ENCODE data around the gene PRKD2. TPM values are rescaled to one million over a fixed set of nuclear protein-coding genes. Genes with fewer than 3 reads are reported as not detected.
"Not testable (repeated sequence)": the region's sequence is repeated elsewhere in the genome, so short reads cannot be mapped to it uniquely, and the experiment has no call there.

PRKD2 gene
- total RNA-seq (ENCODE audit: low replicate concordance): 56.8 and 70.8 TPM in 2 replicates
- long read RNA-seq, partial matches to known transcripts: 14 of 15 reads
- long read RNA-seq, other reads (novel, unspliced or antisense): 1 of 15 reads

DNA sequence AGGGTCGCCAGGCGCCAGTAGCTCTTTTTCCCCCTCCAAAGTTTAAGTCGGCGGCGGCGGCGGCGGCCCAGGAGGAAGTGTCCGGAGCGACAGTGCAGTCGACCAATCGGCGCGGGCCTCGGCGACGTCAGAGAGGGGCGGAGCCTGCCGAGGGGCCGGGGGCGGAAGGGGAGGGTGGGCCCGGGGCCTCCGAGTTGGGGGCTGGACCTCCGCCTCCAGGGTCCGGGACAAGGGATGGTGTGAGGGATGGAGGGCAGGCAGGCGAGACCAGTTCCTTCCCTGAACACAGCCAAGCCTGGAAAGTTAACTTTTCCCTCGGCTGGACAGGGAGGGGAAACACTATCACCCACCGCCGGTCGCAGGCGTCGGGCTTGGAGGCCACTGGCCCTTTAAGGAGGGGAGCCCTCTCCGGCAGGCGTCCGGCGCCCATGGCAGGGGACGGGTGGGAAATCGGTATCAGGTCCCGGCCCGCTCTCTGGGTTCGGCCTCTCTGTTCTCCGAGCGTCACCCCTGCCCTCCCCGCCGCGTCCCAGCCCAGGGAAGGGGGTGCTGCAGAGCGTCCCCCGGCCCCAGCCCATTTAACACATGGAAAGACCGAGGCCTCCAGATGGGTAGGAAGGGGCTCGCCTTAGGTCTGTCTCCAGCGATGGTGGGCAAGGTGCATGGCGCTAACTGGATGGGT is at the start of gene PRKD2:
Gene PRKD2, minus strand, starts transcription at position 81 of the 682 bp plus-strand sequence. CDS start 744 bp downstream, outside the sequence.
- H3K4me1 Mint-ChIP-seq (ENCODE audit: unreplicated experiment): peaks cover 13% of the 10 kb centered on the region
- peaks cover 3% of the 10 kb centered on the region for H3K36me3 Mint-ChIP-seq
- peak within 1 kb of the TSS; percentile 97 for H3K4me3 Mint-ChIP-seq
- no peaks in the 10 kb centered on the region for H3K27me3 Mint-ChIP-seq
- no peaks in the 10 kb centered on the region for H3K9me3 Mint-ChIP-seq
- peak; percentile 93 for DNase-seq (ENCODE audit: extremely low spot score, unreplicated experiment)
- TF ChIP-seq, protein P1, sequence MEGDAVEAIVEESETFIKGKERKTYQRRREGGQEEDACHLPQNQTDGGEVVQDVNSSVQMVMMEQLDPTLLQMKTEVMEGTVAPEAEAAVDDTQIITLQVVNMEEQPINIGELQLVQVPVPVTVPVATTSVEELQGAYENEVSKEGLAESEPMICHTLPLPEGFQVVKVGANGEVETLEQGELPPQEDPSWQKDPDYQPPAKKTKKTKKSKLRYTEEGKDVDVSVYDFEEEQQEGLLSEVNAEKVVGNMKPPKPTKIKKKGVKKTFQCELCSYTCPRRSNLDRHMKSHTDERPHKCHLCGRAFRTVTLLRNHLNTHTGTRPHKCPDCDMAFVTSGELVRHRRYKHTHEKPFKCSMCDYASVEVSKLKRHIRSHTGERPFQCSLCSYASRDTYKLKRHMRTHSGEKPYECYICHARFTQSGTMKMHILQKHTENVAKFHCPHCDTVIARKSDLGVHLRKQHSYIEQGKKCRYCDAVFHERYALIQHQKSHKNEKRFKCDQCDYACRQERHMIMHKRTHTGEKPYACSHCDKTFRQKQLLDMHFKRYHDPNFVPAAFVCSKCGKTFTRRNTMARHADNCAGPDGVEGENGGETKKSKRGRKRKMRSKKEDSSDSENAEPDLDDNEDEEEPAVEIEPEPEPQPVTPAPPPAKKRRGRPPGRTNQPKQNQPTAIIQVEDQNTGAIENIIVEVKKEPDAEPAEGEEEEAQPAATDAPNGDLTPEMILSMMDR (conservative IDR thresholded peaks at IDR 0.05): no peak
- peak within 1 kb of the TSS; percentile 92 for H3K27ac Mint-ChIP-seq

DNA sequence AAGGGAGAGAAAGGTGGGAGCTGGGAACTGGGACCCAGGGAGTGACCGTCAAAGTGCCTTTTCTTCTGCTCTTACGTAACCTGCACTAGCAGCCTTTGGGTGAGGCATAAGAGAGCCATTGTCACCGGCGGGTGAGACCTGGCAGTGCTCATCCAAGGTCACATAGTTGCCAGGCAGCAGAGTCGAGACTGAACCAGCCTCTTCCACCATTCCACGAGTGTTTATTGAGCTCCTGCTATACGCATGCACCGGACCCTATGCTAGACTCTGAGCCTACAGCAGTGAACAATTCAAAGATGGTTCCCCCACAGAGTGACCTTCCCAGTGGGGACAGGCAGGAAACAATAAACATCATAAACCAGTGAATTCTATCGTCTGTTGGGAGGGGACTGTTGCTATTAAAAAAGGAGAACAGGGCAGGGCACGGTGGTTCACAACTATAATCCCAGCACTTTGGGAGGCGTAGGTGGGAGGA is 47.9 kb upstream of the PRKD2 start:
- Mint-ChIP-seq H3K4me1 (ENCODE audit: unreplicated experiment) (peaks cover 24% of the 10 kb centered on the region), H3K27me3 (no peaks in the 10 kb centered on the region), H3K4me3 (no peak overlapping the region), H3K9me3 (no peaks in the 10 kb centered on the region), H3K27ac (no peak overlapping the region), H3K36me3 (peaks cover 4% of the 10 kb centered on the region)
- no peak for DNase-seq (ENCODE audit: extremely low spot score, unreplicated experiment)
- TF ChIP-seq, protein P1 (conservative IDR thresholded peaks at IDR 0.05): no peak

DNA sequence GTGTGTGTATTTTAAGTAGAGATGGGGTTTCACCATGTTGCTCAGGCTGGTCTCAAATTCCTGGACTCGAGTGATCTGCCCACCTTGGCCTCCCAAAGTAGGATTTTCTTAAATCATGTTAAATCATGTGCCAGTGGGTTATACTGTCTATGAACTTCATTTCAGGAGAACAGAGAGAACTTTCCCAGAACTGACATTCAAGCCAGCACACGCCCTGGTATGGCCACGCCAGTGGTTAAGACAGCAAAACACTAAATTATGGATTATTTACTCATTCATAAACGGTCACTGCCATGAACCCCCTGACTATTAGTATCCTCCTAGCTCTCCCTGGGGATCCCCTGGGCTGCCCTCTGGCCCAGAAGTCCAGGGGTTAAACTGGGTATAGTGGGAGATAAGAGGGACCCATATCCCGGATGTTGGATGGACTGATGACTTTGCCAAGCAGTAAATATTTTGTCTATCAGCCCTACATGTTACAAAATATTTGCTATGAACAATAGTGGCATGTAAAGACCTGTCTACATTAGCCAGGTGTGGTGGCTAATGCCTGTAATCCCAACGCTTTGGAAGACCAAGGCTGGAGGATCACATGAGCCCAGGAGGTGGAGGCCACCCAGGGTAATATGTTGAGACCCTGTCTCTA is 45.5 kb upstream of the PRKD2 start:
- Mint-ChIP-seq H3K36me3 (peaks cover 4% of the 10 kb centered on the region), H3K9me3 (no peaks in the 10 kb centered on the region), H3K27ac (no peak overlapping the region), H3K4me3 (no peak overlapping the region), H3K4me1 (ENCODE audit: unreplicated experiment) (peaks cover 16% of the 10 kb centered on the region), H3K27me3 (no peaks in the 10 kb centered on the region)
- DNase-seq (ENCODE audit: extremely low spot score, unreplicated experiment): no peak
- TF ChIP-seq, protein P1 (conservative IDR thresholded peaks at IDR 0.05): no peak

DNA sequence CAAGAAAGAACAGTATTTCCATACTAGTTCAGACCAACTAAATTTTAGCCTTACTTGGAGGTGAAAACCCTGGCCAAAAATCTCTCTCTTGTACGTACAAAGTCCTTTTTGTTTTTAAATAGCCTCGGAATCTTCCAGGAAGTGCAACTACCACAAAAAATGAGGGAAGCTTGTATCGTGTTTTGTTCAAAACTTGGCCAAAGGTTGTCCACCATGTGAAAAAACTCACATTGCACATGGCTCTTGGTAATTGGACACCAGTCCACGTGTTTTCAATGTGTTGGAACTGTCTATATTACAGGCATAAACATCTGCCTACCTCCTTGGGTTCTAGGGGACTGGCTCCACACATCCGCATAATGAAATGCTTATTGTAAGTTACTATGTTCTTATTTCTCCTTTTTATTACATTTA is 44.5 kb upstream of the PRKD2 start:
- no peaks in the 10 kb centered on the region for H3K27me3 Mint-ChIP-seq
- peaks cover 11% of the 10 kb centered on the region for H3K4me1 Mint-ChIP-seq (ENCODE audit: unreplicated experiment)
- H3K9me3 Mint-ChIP-seq: no peaks in the 10 kb centered on the region
- no peak overlapping the region for H3K27ac Mint-ChIP-seq
- TF ChIP-seq, protein P1 (conservative IDR thresholded peaks at IDR 0.05): no peak
- H3K36me3 Mint-ChIP-seq: no peaks in the 10 kb centered on the region
- no peak overlapping the region for H3K4me3 Mint-ChIP-seq
- no peak for DNase-seq (ENCODE audit: extremely low spot score, unreplicated experiment)

DNA sequence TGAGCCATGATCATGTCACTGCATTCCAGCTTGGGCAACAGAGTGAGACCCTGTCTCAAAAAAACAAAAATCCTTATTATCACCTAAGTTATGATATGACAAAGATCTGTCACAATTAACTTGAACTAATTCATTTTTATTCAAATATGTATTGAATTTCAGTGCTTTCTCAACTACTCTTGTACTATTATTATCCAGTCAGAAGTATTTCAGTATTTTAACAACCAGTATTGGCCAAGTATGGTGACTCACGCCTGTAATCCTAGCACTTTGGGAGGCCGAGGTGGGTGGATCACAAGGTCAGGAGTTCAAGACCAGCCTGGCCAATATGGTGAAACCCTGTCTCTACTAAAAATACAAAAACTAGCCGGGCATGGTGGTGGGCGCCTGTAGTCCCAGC is 44.0 kb upstream of the PRKD2 start:
- H3K9me3 Mint-ChIP-seq; H3K27ac Mint-ChIP-seq; H3K36me3 Mint-ChIP-seq; H3K27me3 Mint-ChIP-seq; DNase-seq (ENCODE audit: extremely low spot score, unreplicated experiment); H3K4me3 Mint-ChIP-seq: not testable (repeated sequence)
- peaks cover 11% of the 10 kb centered on the region for H3K4me1 Mint-ChIP-seq (ENCODE audit: unreplicated experiment)

DNA sequence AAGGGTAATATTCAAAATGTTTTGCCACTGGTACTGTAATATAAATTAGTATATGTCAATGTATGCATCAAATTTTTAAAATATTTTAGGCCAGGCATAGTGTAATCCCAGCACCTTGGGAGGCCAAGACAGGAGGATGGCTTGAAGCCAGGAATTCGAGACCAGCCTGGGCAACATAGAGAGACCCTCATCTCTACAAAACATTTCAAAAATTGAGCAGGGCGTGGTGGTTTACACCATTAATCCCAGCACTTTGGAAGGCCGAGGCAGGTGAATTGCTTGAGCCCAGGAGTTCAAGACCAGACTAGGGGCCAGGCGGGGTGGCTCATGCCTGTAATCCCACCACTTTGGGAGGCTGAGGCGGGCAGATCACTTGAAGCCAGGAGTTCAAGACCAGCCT is 43.4 kb upstream of the PRKD2 start:
- H3K9me3 Mint-ChIP-seq: no peaks in the 10 kb centered on the region
- no peak overlapping the region for H3K27ac Mint-ChIP-seq
- DNase-seq (ENCODE audit: extremely low spot score, unreplicated experiment): no peak
- no peaks in the 10 kb centered on the region for H3K27me3 Mint-ChIP-seq
- H3K36me3 Mint-ChIP-seq: no peaks in the 10 kb centered on the region
- TF ChIP-seq, protein P1 (conservative IDR thresholded peaks at IDR 0.05): no peak
- peaks cover 11% of the 10 kb centered on the region for H3K4me1 Mint-ChIP-seq (ENCODE audit: unreplicated experiment)
- no peak overlapping the region for H3K4me3 Mint-ChIP-seq

Data from type B pancreatic cell (in vitro differentiated cells).